RWPE2 (cell line): ENCODE measurements around the gene KLC4.

Experiments
- ATAC-seq: fragments of 200-7000 bp; cut with Tn5 transposase; 3 replicates; pipeline ENCODE4 v1.9.1; 2021; ENCODE audit warnings: low read depth
- DNase-seq: peaks from one replicate; pipeline ENCODE4 v3.0.0-alpha.2; 2020; ENCODE audit warnings: low spot score
- H3K27ac ChIP-seq: fragments of 450-650 bp; 2 replicates; pipeline ENCODE4 v1.5.1; 2017; ENCODE audit warnings: mild to moderate bottlenecking; ENCODE audit not compliant: poor library complexity, severe bottlenecking
- H3K27me3 ChIP-seq: fragments of 250-450 bp; sonication (Bioruptor Pico); 2 replicates; pipeline ENCODE4 v1.5.1; 2021; ENCODE audit warnings: mild to moderate bottlenecking, moderate library complexity; ENCODE audit not compliant: insufficient read depth, poor library complexity, severe bottlenecking
- H3K36me3 ChIP-seq: fragments of 250-450 bp; sonication (Bioruptor Pico); 2 replicates; pipeline ENCODE4 v1.5.1; 2020; ENCODE audit warnings: low read depth, mild to moderate bottlenecking, moderate library complexity
- H3K4me1 ChIP-seq: fragments of 250-450 bp; sonication (Bioruptor Pico); 2 replicates; pipeline ENCODE4 v1.5.1; 2021; ENCODE audit warnings: mild to moderate bottlenecking, moderate library complexity; ENCODE audit not compliant: insufficient read depth, poor library complexity, severe bottlenecking
- H3K4me3 ChIP-seq: fragments of 250-450 bp; sonication (Bioruptor Pico); 2 replicates; pipeline ENCODE4 v1.5.1; 2021; ENCODE audit warnings: mild to moderate bottlenecking, moderate library complexity; ENCODE audit not compliant: severe bottlenecking
- H3K9me3 ChIP-seq: fragments of 250-450 bp; sonication (Bioruptor Pico); 2 replicates; pipeline ENCODE4 v1.5.1; 2021; ENCODE audit warnings: mild to moderate bottlenecking, moderate library complexity; ENCODE audit not compliant: severe bottlenecking
- TF ChIP-seq, protein P1 (sequence below): fragments of 450-650 bp; IDR thresholded peaks from one replicate; pipeline ENCODE4 v1.5.1; 2017; ENCODE audit warnings: mild to moderate bottlenecking, moderate library complexity; ENCODE audit not compliant: poor library complexity, severe bottlenecking

KLC4 gene

DNA sequence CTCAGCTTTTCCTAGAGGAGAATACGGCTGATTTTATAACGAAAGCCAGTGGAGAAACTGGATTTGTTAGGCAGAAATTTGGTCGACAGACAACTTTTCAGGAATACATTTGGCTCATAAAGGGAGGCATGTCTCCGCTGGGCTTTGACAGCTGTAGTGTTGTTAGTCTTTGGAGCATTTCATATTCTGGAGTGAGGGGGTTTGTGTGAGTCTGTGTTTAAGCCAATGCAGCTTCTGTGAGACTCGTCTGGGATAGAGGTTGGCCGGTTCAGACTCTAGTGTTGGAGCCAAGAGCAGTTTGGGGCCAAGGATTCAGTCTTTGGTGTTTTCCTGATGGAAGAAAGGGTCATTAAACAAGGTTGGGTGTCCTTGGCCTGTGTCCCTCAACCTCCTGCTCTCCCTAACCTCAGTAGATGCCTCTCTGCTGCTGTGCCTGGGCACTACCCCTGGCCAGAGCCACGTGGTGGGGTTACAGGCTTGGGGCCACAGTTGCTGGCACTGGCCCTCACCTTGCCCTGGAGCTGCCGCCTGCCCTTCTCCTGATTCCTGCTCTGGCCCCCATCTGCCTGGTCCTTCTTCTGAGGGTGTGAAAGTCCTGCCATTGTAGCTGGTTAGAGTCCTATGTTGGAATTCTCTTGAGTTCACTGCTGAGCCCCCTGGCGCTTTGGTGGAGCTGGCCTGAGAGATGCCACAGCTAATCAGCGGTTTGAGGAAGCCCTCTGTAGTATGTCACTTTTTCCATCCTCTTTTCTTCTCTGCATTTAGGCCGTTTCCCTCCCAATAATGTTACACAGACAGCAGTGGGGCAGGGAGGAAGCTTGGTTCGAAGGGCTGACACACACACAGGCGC lies 23.6 kb downstream of the KLC4 start:
- TF ChIP-seq, protein P1, sequence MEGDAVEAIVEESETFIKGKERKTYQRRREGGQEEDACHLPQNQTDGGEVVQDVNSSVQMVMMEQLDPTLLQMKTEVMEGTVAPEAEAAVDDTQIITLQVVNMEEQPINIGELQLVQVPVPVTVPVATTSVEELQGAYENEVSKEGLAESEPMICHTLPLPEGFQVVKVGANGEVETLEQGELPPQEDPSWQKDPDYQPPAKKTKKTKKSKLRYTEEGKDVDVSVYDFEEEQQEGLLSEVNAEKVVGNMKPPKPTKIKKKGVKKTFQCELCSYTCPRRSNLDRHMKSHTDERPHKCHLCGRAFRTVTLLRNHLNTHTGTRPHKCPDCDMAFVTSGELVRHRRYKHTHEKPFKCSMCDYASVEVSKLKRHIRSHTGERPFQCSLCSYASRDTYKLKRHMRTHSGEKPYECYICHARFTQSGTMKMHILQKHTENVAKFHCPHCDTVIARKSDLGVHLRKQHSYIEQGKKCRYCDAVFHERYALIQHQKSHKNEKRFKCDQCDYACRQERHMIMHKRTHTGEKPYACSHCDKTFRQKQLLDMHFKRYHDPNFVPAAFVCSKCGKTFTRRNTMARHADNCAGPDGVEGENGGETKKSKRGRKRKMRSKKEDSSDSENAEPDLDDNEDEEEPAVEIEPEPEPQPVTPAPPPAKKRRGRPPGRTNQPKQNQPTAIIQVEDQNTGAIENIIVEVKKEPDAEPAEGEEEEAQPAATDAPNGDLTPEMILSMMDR = no peak
- Histone ChIP-seq H3K36me3 (no peaks in the 10 kb centered on the region), H3K27me3 (no peaks in the 10 kb centered on the region), H3K9me3 (no peaks in the 10 kb centered on the region), H3K4me1 (peaks cover 3% of the 10 kb centered on the region), H3K27ac (no peak overlapping the region), H3K4me3 (no peak overlapping the region)
- ATAC-seq (no peak), DNase-seq (no peak)

- Histone ChIP-seq H3K27ac (no peak overlapping the region), H3K27me3 (no peaks in the 10 kb centered on the region), H3K4me3 (no peak overlapping the region), H3K9me3 (no peaks in the 10 kb centered on the region), H3K4me1 (peaks cover 28% of the 10 kb centered on the region), H3K36me3 (no peaks in the 10 kb centered on the region)
- TF ChIP-seq, protein P1 = no peak
- ATAC-seq (no peak), DNase-seq (no peak)
Measured at GRCh38 chr6:43086022-43086658, 26.7 kb downstream of the KLC4 start.

DNA sequence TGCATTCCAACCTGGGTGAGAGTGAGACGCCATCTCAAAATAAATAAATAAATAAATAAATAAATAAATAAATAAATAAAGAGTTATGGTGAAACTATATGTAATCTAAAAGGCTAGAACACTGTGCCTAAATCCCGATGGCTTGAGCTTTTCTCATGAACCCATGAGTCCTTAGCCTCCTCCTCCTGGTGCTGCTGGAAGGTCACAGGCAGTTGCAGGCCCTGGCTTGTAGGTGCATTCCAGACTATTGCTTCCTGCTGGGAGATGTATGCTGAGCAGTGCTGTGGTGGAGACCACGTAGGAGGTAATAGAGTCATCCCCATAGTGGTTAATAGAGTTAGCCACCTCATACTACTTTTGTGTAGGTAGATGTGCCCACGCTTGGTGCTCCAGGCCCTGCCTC lies 29.2 kb downstream of the KLC4 start:
- TF ChIP-seq, protein P1 = no peak
- ATAC-seq (peak; percentile 94), DNase-seq (peak; percentile 77)
- Histone ChIP-seq H3K4me1 (peaks cover 35% of the 10 kb centered on the region), H3K27ac (peak overlapping the region; percentile 62), H3K4me3 (no peak overlapping the region), H3K9me3 (no peaks in the 10 kb centered on the region), H3K36me3 (no peaks in the 10 kb centered on the region), H3K27me3 (no peaks in the 10 kb centered on the region)

DNA sequence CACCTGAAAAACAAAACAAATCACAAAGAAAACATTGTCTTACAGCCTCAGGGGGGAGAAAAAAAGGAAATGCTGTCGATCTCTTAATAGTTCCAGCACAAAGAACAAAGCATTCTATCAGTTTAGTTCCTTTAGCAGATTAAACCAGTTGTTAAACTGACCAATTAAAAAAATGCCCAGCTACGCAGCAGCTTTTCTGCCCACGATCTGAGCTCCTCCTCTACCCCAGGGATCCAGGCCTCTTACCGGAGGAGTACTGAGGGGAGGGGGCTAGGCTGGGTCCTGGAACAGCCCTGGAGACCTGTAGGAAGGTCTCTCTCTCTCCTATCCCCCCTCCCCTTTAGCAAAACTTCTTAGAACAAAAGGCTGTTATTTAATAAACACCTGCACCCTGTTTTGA lies 30.0 kb downstream of the KLC4 start:
- Histone ChIP-seq H3K9me3 (no peaks in the 10 kb centered on the region), H3K4me1 (peaks cover 39% of the 10 kb centered on the region), H3K27ac (peak overlapping the region; percentile 62), H3K4me3 (no peak overlapping the region), H3K27me3 (no peaks in the 10 kb centered on the region), H3K36me3 (no peaks in the 10 kb centered on the region)
- TF ChIP-seq, protein P1 = no peak
- no peak for ATAC-seq
- no peak for DNase-seq
